ENCODE data around the gene TEAD1.

GRCh38 chr11:12890476-12890875 is 216.3 kb downstream of the TEAD1 start:
- no peak for TF ChIP-seq SIN3A (IDR thresholded peaks at IDR 0.05; ENCODE audit: borderline replicate concordance, insufficient read depth, low read length)
- TF ChIP-seq, protein P1, sequence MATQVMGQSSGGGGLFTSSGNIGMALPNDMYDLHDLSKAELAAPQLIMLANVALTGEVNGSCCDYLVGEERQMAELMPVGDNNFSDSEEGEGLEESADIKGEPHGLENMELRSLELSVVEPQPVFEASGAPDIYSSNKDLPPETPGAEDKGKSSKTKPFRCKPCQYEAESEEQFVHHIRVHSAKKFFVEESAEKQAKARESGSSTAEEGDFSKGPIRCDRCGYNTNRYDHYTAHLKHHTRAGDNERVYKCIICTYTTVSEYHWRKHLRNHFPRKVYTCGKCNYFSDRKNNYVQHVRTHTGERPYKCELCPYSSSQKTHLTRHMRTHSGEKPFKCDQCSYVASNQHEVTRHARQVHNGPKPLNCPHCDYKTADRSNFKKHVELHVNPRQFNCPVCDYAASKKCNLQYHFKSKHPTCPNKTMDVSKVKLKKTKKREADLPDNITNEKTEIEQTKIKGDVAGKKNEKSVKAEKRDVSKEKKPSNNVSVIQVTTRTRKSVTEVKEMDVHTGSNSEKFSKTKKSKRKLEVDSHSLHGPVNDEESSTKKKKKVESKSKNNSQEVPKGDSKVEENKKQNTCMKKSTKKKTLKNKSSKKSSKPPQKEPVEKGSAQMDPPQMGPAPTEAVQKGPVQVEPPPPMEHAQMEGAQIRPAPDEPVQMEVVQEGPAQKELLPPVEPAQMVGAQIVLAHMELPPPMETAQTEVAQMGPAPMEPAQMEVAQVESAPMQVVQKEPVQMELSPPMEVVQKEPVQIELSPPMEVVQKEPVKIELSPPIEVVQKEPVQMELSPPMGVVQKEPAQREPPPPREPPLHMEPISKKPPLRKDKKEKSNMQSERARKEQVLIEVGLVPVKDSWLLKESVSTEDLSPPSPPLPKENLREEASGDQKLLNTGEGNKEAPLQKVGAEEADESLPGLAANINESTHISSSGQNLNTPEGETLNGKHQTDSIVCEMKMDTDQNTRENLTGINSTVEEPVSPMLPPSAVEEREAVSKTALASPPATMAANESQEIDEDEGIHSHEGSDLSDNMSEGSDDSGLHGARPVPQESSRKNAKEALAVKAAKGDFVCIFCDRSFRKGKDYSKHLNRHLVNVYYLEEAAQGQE (IDR thresholded peaks at IDR 0.05; ENCODE audit: insufficient read depth in 1 of 2, low read depth in 2 of 2, low read length in 2 of 2) = no peak
- TF ChIP-seq POLR2AphosphoS5 (IDR thresholded peaks at IDR 0.05; ENCODE audit: low read depth, low read length) = no peak
- no peak for TF ChIP-seq TAF1 (IDR thresholded peaks at IDR 0.05; ENCODE audit: borderline replicate concordance, insufficient read depth, low read length)
- no peak for TF ChIP-seq FOXP2 (optimal IDR thresholded peaks at IDR 0.05; ENCODE audit: borderline replicate concordance, extremely low read depth, extremely low read length, insufficient read depth)
